ENCODE results near the gene EIF4EBP3. TPM values are rescaled to one million over a fixed set of nuclear protein-coding genes. Genes with fewer than 3 reads are reported as not detected.

Gene EIF4EBP3
- total and polyA plus RNA-seq, 2 of the 4 experiments (the other 2 are of a cell fraction): 0.36 to 2.1 TPM

GRCh38 chr5:140557136-140557805, 9.8 kb downstream of the EIF4EBP3 start, which contains the start of gene SRA1 (continued):
- 0 out of 2 replicates have a peak, but pooled peaks have one; percentile 82 for TF ChIP-seq CHD1 (IDR thresholded peaks at IDR 0.05; ENCODE audit: low read depth, low read length)
- TF ChIP-seq NFE2L2 (IDR thresholded peaks at IDR 0.05; ENCODE audit: low read depth, low read length): no peak; the same call in 1 of the 2 replicates

GRCh38 chr5:140557965-140558364, 10.5 kb downstream of the EIF4EBP3 start:
- peaks cover 19% of the 10 kb centered on the region for H4K20me1 ChIP-seq (ENCODE audit: insufficient read depth, low read length)
- no peaks in the 10 kb centered on the region for H3K9me3 ChIP-seq (ENCODE audit: control insufficient read depth, insufficient read depth, low read length)
- H3K9me1 ChIP-seq (ENCODE audit: insufficient read depth, low read length): peaks cover 9% of the 10 kb centered on the region
- peaks cover 22 to 49% of the 10 kb centered on the region in 2 experiments for H3K79me1 ChIP-seq (ENCODE audit: low read depth in 1 of 2, low read length in 2 of 2)
- peak overlapping the region; percentile 98 for H4K5ac ChIP-seq (ENCODE audit: low read depth, low read length)
- dilution Hi-C loops (cut with HindIII; ENCODE audit: low sequenced_read_pairs, unreplicated experiment): no loop called here
- intact Hi-C loops (cut with micrococcal nuclease): loop anchor here (1.0 kb wide), 1 partner anchor 81 kb away; the partner anchor contains the start of gene TMCO6
- peak overlapping the region; percentile 94 for H2AFZ ChIP-seq (replicated peaks; ENCODE audit: low read length, poor library complexity)
- H4K91ac ChIP-seq (ENCODE audit: insufficient read depth, low read depth, low read length): peak overlapping the region; percentile 98
- peak overlapping the region; percentile 99 for H2AK5ac ChIP-seq (ENCODE audit: low read depth, low read length)
- H3K56ac ChIP-seq (ENCODE audit: extremely low read depth, insufficient read depth, low read length): peak overlapping the region; percentile 70; the same call in 1 of the 2 replicates
- ChIA-PET CTCF (no interaction called here), POLR2A (ENCODE audit: unreplicated experiment) (interaction anchor here (1.1 to 1.3 kb wide), 2 partner anchors 8 to 106 kb away, joined by 3 read pairs; partner anchors contain the start of gene WDR55)
- DNase-seq: no peak
- ATAC-seq (ENCODE audit: low read depth): no peak
- in situ Hi-C loops (cut with MboI; ENCODE audit: low sequenced_read_pairs): no loop called here
- H2AK9ac ChIP-seq (replicated peaks; ENCODE audit: low read depth, low read length, poor library complexity): peak overlapping the region; percentile 98
- H3K4me1 ChIP-seq (ENCODE audit: control insufficient read depth, insufficient read depth, low read length): peaks cover 16% of the 10 kb centered on the region
- H3K23ac ChIP-seq (ENCODE audit: low read depth, low read length): peak overlapping the region; percentile 96
- H2BK15ac ChIP-seq (ENCODE audit: low read depth, low read length): peak overlapping the region; percentile 96; the same call in 2 of the 3 replicates
- H2BK120ac ChIP-seq (ENCODE audit: low read depth, low read length): peak overlapping the region; percentile 94
- peak overlapping the region; percentile 100 for H3K4ac ChIP-seq (ENCODE audit: low read depth, low read length)
- H3K14ac ChIP-seq (replicated peaks; ENCODE audit: low read depth, low read length): peak overlapping the region; percentile 97
- H3K4me2 ChIP-seq (ENCODE audit: low read depth, low read length): no peak overlapping the region
- no peaks in the 10 kb centered on the region for H3K27me3 ChIP-seq (ENCODE audit: control insufficient read depth, insufficient read depth, low read length)
- WGBS, 2 experiments (ENCODE audit: extremely low coverage in 2 of 2, insufficient read length in 1 of 2): no CpG with 5 or more reads among the region's 3 CpGs
- peak overlapping the region; percentile 93 for H3K27ac ChIP-seq (ENCODE audit: insufficient read depth, low read length)
- peak overlapping the region; percentile 99 for H4K8ac ChIP-seq (ENCODE audit: low read depth in 2 of 2, low read length in 2 of 2)
- H3K4me3 ChIP-seq (ENCODE audit: insufficient read depth, low read depth, low read length): no peak overlapping the region
- H3K36me3 ChIP-seq (ENCODE audit: control insufficient read depth, insufficient read depth, low read length): peaks cover 19% of the 10 kb centered on the region
- peak overlapping the region; percentile 97 for H2BK5ac ChIP-seq (ENCODE audit: low read depth, low read length, poor library complexity, severe bottlenecking)
- no TSS peak for BruUV-seq (replicated peaks)
- peak overlapping the region; percentile 98 for H2BK20ac ChIP-seq (ENCODE audit: low read depth, low read length)
- H3K9ac ChIP-seq (ENCODE audit: low read depth, low read length): peak overlapping the region; percentile 76
- H3K18ac ChIP-seq (ENCODE audit: low read depth, low read length): no peak overlapping the region
- TF ChIP-seq CTCF (conservative IDR thresholded peaks at IDR 0.05; ENCODE audit: low read depth, low read length) (no peak), MXI1 (IDR thresholded peaks at IDR 0.05; ENCODE audit: borderline replicate concordance, low read depth, low read length) (no peak), RAD21 (IDR thresholded peaks at IDR 0.05; ENCODE audit: low read length) (no peak), RCOR1 (IDR thresholded peaks at IDR 0.05; ENCODE audit: insufficient replicate concordance, low read length) (no peak), FOS (IDR thresholded peaks at IDR 0.05; ENCODE audit: low read depth, low read length) (no peak), USF2 (IDR thresholded peaks at IDR 0.05; ENCODE audit: low read depth, low read length) (no peak), BHLHE40 (IDR thresholded peaks at IDR 0.05; ENCODE audit: low read depth, low read length) (no peak), CHD1 (IDR thresholded peaks at IDR 0.05; ENCODE audit: low read depth, low read length) (no peak), RFX5 (IDR thresholded peaks at IDR 0.05; ENCODE audit: low read depth, low read length) (no peak), MAZ (IDR thresholded peaks at IDR 0.05; ENCODE audit: borderline replicate concordance, low read depth, low read length) (no peak), SMC3 (IDR thresholded peaks at IDR 0.05; ENCODE audit: low read depth, low read length) (no peak), POLR2A (IDR thresholded peaks at IDR 0.05; ENCODE audit: low read depth, low read length) (no peak), CEBPB (IDR thresholded peaks at IDR 0.05; ENCODE audit: low read depth, low read length) (no peak), NFE2L2 (IDR thresholded peaks at IDR 0.05; ENCODE audit: low read depth, low read length) (no peak)
